Muscle layer of colon (tissue), 2 donors: ENCODE data around the gene CRPPA.
"Not testable (repeated sequence)": the region's sequence is repeated elsewhere in the genome, so short reads cannot be mapped to it uniquely, and the experiment has no call there.

ENCODE experiments used
- H3K27ac ChIP-seq: one replicate; pipeline ENCODE4 v1.7.0; 2013; ENCODE audit warnings: low read depth, mild to moderate bottlenecking, low read length, moderate library complexity
- H3K27me3 ChIP-seq, 2 donors: one replicate each; pipeline ENCODE4 v1.7.0; 2013; ENCODE audit warnings: low read length in 2 of 2, mild to moderate bottlenecking in 2 of 2; ENCODE audit not compliant: insufficient read depth in 2 of 2, control insufficient read depth in 1 of 2
- H3K36me3 ChIP-seq: one replicate; pipeline ENCODE4 v1.7.0; 2013; ENCODE audit warnings: mild to moderate bottlenecking, low read length; ENCODE audit not compliant: insufficient read depth
- H3K4me1 ChIP-seq: one replicate; pipeline ENCODE4 v1.7.0; 2013; ENCODE audit warnings: mild to moderate bottlenecking, low read length; ENCODE audit not compliant: insufficient read depth
- H3K4me3 ChIP-seq, 2 donors: one replicate each; pipeline ENCODE4 v1.7.0; 2013; ENCODE audit warnings: low read length in 2 of 2, low read depth in 1 of 2, mild to moderate bottlenecking in 1 of 2, moderate library complexity in 1 of 2
- H3K9ac ChIP-seq: one replicate; pipeline ENCODE4 v1.7.0; 2013; ENCODE audit warnings: low read length
- H3K9me3 ChIP-seq: one replicate; pipeline ENCODE4 v1.7.0; 2013; ENCODE audit warnings: mild to moderate bottlenecking, low read length
- donor health status: abdominal sarcoma.
- donor health status: Adenocarcinoma of cecum.

Gene CRPPA

DNA sequence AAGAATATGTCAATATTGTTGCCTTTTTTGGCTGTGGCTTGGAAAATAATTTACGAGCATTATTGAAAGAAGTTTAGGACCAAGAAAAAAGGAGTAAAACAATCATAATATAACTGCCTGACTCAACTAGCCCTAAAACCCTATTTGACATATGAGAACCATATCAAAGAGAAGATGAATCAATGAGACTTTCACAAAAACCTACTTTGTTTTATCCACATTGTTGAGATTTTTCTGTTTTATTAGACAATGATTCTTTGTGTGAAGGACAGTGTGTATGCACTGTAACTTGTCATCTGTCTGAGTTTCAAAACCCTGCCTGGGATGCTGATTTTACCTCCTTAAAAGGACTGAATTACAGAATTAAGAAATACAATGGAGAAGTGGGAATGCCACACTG is 25.2 kb upstream of the CRPPA start:
- no peaks in the 10 kb centered on the region for H3K27me3 ChIP-seq
- H3K4me3 ChIP-seq: no peak overlapping the region
- H3K9ac ChIP-seq: no peak overlapping the region
- H3K9me3 ChIP-seq: no peaks in the 10 kb centered on the region
- no peak overlapping the region for H3K27ac ChIP-seq
- H3K36me3 ChIP-seq: no peaks in the 10 kb centered on the region
- peaks cover 13% of the 10 kb centered on the region for H3K4me1 ChIP-seq

DNA sequence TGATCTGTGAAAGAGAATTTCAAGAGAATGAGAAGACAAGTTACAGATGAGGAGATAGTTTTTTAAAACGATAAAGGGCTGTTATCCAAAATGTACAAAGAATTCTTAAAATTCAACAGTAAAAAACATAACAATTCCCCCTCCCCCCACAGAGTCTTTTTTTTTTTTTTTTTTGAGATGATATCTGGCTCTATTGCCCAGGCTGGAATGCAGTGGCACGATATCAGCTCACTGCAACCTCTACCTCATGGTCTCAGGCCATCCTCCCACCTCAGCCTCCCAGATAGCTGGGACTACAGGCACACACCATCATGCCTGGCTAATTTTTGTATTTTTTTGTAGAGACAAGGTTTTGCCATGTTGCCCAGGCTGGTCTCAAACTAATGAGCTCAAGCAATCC is 22.5 kb upstream of the CRPPA start:
- not testable (repeated sequence) for H3K27me3 ChIP-seq, H3K36me3 ChIP-seq, H3K27ac ChIP-seq, H3K4me3 ChIP-seq, H3K9ac ChIP-seq, H3K9me3 ChIP-seq
- H3K4me1 ChIP-seq: peaks cover 13% of the 10 kb centered on the region

GRCh38 chr7:16438988-16439387 is 17.6 kb upstream of the CRPPA start:
- Histone ChIP-seq H3K36me3 (no peaks in the 10 kb centered on the region), H3K9ac (no peak overlapping the region), H3K9me3 (no peaks in the 10 kb centered on the region), H3K27me3 (no peaks in the 10 kb centered on the region), H3K4me3 (no peak overlapping the region), H3K27ac (no peak overlapping the region), H3K4me1 (no peaks in the 10 kb centered on the region)

- no peaks in the 10 kb centered on the region for H3K27me3 ChIP-seq
- no peak overlapping the region for H3K9ac ChIP-seq
- H3K4me1 ChIP-seq: no peaks in the 10 kb centered on the region
- H3K27ac ChIP-seq: no peak overlapping the region
- H3K9me3 ChIP-seq: no peaks in the 10 kb centered on the region
- no peaks in the 10 kb centered on the region for H3K36me3 ChIP-seq
- no peak overlapping the region for H3K4me3 ChIP-seq
Observed at GRCh38 chr7:16436306-16436705, 15.0 kb upstream of the CRPPA start.

DNA sequence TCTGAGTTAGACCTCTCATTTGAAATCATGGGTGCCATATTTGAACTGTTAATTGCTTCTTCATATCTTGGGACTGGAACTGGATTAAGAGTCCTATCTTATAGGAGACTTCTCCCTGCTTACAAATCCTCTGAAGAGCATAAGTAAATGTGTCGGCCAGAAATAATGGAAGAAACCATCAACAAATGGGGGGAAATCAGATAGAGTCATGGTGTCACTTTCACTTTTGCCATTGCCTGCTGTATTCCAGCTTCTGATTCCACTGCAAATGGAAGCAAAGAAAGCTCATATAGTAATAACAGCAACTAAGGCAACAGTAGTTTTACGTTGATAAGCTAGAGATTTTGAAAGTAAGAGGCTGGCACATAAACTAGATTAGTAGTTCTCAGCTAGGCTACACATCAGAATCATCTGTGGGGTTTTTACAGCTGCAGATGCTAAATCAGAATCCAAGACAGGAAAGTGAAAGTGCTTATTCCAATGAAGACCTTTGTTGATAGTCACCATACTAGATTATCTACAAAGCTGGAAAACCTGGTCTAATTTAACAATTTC is 12.3 kb upstream of the CRPPA start:
- Histone ChIP-seq H3K27me3 (no peaks in the 10 kb centered on the region), H3K27ac (no peak overlapping the region), H3K9me3 (no peaks in the 10 kb centered on the region), H3K4me3 (peak overlapping the region; percentile 2 to 25), H3K9ac (no peak overlapping the region), H3K36me3 (no peaks in the 10 kb centered on the region), H3K4me1 (no peaks in the 10 kb centered on the region)

DNA sequence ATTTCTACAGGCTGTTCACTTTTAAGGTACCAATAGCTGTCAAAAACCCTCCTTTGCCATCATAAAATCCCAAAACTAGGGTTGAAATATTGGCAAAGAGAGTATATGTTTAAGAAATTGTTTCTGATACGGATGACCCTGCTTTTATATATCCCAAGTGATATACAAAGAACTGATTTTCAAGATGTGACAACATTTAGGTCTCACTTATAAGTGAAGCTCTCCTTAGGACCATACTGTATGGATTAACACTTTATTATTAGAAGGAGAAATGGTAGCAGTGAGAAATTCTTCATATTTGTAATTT is 11.0 kb upstream of the CRPPA start:
- Histone ChIP-seq H3K27ac (no peak overlapping the region), H3K4me3 (no peak overlapping the region), H3K36me3 (no peaks in the 10 kb centered on the region), H3K9me3 (no peaks in the 10 kb centered on the region), H3K9ac (no peak overlapping the region), H3K27me3 (no peaks in the 10 kb centered on the region), H3K4me1 (no peaks in the 10 kb centered on the region)

- Histone ChIP-seq H3K4me3 (no peak overlapping the region), H3K27me3 (no peaks in the 10 kb centered on the region), H3K9ac (no peak overlapping the region)
Observed at GRCh38 chr7:16431646-16432424, 10.5 kb upstream of the CRPPA start.

DNA sequence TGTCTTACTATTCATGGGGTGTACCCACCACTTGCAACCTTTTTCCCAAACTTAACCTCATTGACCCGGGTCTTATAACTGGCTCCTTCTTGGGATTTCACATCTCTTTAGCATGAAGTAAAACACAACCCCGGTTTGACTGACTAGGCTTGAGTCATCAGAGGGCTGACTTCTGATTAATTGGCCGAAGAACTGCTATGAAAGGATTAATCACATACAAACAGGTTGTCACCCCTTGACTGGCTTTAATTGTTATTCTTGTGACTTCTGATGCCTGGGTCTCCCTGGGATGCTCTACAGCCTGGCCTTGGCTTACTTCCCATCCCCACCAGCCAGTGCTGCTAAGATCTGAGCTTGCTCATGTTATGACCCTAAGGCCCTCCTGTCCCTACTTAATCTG is 8.8 kb upstream of the CRPPA start:
- no peaks in the 10 kb centered on the region for H3K27me3 ChIP-seq
- no peaks in the 10 kb centered on the region for H3K9me3 ChIP-seq
- H3K9ac ChIP-seq: no peak overlapping the region
- H3K27ac ChIP-seq: no peak overlapping the region
- H3K4me3 ChIP-seq: no peak overlapping the region
- no peaks in the 10 kb centered on the region for H3K36me3 ChIP-seq
- no peaks in the 10 kb centered on the region for H3K4me1 ChIP-seq

More at GRCh38 chr7:16431646-16432424, 10.5 kb upstream of the CRPPA start:
- Histone ChIP-seq H3K27ac (no peak overlapping the region), H3K9me3 (no peaks in the 10 kb centered on the region), H3K4me1 (no peaks in the 10 kb centered on the region), H3K36me3 (no peaks in the 10 kb centered on the region)

GRCh38 chr7:16428672-16429071 is 7.3 kb upstream of the CRPPA start:
- H3K4me3 ChIP-seq: no peak overlapping the region
- H3K9me3 ChIP-seq: no peaks in the 10 kb centered on the region
- H3K4me1 ChIP-seq: no peaks in the 10 kb centered on the region
- H3K27ac ChIP-seq: no peak overlapping the region
- no peak overlapping the region for H3K9ac ChIP-seq
- no peaks in the 10 kb centered on the region for H3K27me3 ChIP-seq
- no peaks in the 10 kb centered on the region for H3K36me3 ChIP-seq

DNA sequence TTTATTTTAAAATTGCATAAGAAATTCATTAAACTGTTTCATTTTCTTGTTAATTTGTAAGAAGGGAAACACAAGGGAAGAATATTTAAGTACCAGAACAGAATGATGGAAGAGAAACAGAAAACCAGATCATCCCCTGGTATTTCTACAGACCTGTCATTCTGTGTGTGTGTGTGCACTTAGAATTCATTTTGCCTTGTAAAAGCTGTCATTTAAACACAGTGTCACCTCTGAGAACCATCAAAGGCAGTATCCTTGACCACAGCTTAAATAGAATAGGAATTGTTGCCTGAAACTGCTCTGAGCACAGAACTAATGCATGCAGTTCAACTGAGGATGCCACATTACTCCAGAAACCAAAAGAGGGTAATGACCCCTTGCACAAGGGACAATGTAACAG is 6.8 kb upstream of the CRPPA start:
- no peaks in the 10 kb centered on the region for H3K9me3 ChIP-seq
- H3K36me3 ChIP-seq: no peaks in the 10 kb centered on the region
- H3K9ac ChIP-seq: no peak overlapping the region
- no peaks in the 10 kb centered on the region for H3K4me1 ChIP-seq
- no peak overlapping the region for H3K27ac ChIP-seq
- no peaks in the 10 kb centered on the region for H3K27me3 ChIP-seq
- H3K4me3 ChIP-seq: no peak overlapping the region

DNA sequence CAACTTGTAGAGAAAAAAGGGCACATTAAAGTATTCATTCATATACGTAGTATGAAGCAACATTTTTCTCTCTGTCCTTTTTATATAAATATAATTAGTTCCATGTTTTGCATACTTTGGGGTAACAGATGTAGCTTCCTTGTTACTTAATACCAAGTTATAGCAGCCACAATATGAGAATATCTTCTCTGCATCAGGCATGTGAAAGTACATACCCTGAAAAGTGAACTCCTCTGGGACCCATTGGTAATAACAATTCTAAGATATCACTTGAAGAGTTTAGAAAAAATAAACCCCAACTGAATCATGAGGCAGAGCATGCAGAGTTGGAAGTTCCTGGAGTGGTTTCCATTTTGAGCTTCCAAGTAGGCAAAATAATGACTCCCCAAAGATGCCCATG is 2.4 kb upstream of the CRPPA start:
- H3K36me3 ChIP-seq: no peaks in the 10 kb centered on the region
- H3K27ac ChIP-seq: no peak overlapping the region
- H3K4me3 ChIP-seq: no peak overlapping the region

GRCh38 chr7:16422917-16423316 is 1.6 kb upstream of the CRPPA start:
- H3K9ac ChIP-seq: no peak overlapping the region
- H3K4me1 ChIP-seq: peaks cover 24% of the 10 kb centered on the region
- H3K27me3 ChIP-seq: no peaks in the 10 kb centered on the region
- H3K27ac ChIP-seq: peak overlapping the region; percentile 13
- no peak overlapping the region for H3K4me3 ChIP-seq
- no peaks in the 10 kb centered on the region for H3K9me3 ChIP-seq
- H3K36me3 ChIP-seq: no peaks in the 10 kb centered on the region

More for the DNA sequence above, 2.4 kb upstream of the CRPPA start:
- no peaks in the 10 kb centered on the region for H3K9me3 ChIP-seq
- H3K4me1 ChIP-seq: peaks cover 24% of the 10 kb centered on the region
- H3K9ac ChIP-seq: no peak overlapping the region
- H3K27me3 ChIP-seq: no peaks in the 10 kb centered on the region
